T follicular helper cell (primary cell): ENCODE measurements around the gene APPL2.
A peak's percentile ranks its signal among the peaks of the same experiment; 100 is the strongest.

Experiments
- DNase-seq: peaks from one replicate; pipeline ENCODE4 v3.0.0-alpha.2; 2020; ENCODE audit warnings: low read depth
- total RNA-seq, 2 experiments: gene quantifications; one replicate each; lab custom pipeline; 2026; lab: John Stamatoyannopoulos, UW

Gene APPL2, protein sequence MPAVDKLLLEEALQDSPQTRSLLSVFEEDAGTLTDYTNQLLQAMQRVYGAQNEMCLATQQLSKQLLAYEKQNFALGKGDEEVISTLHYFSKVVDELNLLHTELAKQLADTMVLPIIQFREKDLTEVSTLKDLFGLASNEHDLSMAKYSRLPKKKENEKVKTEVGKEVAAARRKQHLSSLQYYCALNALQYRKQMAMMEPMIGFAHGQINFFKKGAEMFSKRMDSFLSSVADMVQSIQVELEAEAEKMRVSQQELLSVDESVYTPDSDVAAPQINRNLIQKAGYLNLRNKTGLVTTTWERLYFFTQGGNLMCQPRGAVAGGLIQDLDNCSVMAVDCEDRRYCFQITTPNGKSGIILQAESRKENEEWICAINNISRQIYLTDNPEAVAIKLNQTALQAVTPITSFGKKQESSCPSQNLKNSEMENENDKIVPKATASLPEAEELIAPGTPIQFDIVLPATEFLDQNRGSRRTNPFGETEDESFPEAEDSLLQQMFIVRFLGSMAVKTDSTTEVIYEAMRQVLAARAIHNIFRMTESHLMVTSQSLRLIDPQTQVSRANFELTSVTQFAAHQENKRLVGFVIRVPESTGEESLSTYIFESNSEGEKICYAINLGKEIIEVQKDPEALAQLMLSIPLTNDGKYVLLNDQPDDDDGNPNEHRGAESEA
- 21.4 to 76.6 reads per million in 2 experiments for total RNA-seq

DNA sequence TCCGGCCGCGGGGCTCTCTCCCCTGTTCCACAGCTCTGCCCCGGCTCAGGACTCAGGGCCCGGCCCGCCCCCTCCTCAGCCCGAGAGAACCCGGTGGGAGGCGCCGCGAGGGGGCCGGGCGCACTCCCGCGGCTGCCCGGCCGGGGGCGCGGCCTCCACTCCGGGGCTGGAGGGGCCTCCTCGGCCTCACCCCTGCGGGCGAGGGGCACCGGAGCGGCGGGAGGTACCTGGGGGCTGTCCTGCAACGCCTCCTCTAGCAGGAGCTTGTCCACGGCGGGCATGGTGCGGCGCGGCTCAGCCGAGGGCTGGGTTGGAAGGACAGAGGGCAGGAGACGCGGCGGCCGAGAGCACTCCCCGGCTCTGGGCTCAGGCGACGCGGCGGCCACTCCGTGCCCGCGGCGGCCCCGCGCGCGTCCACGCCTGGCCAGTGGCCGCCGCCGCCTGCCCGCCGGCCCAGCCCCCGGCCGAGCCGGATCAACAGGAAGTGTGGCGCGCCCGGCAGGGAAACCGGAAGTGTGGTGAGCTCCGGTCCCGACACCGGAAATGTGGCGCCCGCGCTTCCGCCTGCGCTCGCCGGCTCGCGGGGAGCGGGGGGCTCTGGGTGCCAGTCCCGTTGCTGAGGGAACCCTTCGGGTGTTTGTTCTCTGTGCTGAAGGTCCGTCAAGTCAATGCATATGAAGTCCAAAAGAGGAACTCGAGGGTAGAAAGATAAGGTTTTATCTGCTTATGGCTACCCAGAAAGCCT, at the start of gene APPL2:
Gene APPL2 (minus strand): TSS at position 443 of the 745 bp plus-strand sequence. CDS start 162 bp downstream, at position 281.
- peak; percentile 60 for DNase-seq

DNA sequence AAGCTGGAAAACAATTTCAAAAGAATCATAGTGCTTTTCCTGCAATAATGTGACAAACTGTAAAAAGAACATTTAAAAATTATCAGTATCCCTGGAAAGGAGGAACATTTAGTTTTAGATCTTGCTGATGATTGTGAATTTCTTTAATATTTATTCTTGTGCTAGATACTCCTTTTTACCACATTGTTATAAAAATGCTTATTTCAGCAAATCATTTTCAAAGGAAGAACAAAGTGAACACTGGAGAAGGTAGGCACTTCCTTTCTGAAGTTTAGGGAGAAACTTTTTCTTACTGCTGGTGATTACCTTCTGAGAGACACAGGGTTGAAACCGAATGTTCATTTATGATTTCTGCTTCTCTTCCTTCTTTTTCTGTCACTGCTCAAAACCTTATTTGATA, 49.4 kb upstream of the APPL2 start:
- DNase-seq, result no peak

DNA sequence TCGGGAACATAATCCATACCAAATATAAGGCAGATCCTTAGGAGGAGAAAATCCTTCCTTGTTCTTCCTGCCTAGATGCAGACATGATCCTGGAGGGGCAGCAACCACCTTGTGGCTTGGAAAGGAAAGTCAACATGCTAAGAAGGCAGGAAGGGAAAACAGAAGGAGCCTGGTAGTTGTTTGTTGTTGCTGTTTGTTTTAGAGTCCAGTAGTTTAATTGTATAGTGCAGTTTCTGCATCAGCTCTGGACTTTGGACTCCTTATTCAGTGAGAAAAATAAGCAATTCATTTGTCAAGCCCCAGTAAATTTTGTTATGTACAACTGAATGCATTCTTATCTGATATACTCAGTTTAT, 45.7 kb upstream of the APPL2 start:
- no peak for DNase-seq

DNA sequence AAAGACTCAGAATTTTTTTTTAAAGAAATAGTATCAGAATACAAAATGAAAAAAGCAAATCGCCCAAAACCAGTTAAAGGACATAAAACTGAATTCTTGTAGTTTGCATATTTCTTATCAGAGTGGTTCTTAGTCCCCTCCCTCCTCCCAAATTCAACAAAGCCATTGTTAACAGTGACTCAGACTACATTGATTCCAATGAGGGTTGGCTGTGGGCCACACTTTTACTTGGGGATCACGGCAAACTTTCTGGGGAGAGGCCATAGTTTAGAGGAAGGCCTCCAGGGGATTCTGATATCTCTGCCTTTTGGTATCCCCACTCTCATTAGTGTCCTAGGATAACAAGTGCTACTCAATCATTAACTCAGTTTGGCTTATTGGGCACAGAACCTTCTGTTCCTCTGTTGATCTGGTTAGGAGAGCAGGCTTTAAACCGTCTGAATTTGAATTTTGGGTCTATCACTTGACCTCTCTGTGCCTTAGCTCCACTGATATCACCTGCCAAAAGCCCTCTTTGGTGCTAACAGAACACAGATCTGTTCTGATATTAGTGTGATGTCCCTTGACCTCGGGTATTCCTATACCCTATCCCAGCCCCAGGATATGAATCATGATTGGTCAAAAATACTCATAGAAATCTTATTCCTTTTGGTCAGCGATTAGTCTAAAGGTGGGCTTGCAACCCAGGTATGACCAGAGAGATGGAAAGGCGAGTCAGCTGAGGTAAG, 45.2 kb upstream of the APPL2 start:
- DNase-seq, result no peak

DNA sequence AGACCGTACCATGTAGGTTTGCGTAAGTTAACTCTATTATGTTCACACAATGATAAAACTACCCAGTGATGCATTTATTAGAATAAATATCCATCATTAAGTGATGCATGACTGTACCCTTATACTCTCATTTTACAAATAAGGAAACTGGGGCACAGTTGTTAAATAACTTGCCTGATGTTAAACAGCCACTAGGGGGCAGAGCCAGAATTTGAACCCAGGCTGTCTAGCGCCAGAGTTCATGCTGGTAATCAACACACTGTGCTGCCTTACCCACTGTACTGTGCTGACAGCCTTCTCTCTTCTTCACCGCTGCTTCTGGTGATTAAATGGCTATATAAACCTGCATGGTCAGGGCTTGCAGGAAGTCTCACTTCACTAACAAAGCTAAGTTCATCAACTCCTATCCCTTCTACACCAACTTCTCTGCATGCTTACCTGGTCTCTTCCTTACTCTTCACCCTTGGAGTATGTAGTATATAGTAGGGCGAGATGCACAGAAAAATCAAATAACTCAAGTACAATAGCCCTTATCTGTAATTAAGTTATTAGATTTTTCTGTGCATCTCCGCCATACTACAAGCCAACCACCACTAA, 43.6 kb upstream of the APPL2 start:
- DNase-seq, result no peak

DNA sequence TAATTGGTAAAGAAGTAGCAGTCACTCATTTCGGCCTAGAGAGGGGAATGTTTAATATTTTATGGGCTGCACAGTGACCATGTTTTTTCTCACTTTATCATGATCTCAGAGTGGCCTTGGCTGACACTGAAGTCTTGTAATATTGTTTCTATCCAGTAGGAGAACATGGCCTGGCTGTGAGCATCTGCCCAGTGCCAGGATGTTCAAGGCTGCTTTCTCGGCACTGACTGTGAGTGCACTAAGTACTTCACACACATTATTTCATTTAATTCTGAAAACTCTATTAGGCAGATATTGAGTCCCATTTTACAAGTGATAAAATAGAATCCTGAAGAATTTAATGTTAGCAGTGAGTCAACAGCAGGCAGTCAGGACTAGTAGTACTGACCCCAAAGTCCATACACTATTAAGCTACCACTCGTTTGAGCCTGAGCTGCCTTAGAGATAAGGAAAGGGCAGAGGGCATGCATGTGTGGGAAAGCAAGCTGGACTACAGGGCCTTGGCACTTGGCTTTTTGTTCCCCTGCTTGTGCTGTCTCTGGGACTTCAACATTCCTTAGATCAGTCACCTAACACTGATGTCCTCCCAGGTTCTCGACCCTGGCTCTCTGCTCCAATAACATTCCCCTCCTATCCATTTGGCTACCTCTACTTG, 42.2 kb upstream of the APPL2 start:
- no peak for DNase-seq

DNA sequence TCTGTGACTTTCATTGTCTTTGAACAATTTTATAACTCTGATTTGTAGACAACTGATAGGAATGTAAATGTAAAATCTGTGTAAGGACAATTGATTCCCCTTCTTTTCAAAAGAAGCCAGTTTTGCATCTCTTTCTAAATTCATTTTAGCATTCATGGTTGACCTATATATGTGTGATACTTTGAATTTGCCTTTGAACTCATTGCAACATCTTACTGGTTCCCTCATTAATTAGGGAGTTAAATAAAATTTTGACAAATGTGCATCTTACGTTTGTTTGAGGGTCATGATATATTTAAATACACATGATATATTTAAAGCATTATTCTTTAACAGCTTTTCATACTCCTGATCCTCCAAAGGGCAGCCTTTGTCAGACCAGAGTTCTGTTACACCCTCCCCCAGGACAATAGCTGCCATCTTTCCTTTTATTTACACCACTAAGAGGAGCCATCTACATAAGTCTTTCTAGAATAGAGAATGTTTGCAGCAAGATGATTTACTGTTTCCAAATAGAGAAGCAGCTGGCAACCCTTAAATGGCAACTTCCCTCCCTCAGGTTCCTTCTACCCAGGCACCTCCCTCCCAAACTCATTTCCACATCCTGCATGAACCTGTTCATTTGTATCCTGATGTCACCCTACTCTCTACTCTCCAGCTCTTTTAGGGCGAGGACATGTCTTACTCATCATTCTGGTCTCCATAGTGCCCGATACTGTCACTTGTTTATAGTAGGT, 40.2 kb upstream of the APPL2 start:
- DNase-seq, result no peak

DNA sequence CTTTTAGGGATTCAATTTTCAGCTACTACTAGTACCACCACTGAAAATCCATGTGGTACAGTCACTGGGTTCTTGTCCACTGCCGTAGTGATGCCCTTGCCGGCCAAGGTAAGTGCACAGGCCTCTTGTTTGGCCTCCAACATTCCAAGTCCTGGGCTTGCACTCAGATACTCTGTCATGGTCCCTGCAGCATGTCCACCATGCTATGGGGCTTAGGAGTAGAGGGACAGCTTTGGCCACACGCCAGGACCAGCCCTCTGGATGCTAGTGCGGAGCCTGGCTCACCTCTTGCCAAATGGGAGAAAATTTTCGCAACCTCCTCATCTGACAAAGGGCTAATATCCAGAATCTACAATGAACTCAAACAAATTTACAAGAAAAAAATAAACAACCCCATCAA, 38.6 kb upstream of the APPL2 start:
- no peak for DNase-seq

DNA sequence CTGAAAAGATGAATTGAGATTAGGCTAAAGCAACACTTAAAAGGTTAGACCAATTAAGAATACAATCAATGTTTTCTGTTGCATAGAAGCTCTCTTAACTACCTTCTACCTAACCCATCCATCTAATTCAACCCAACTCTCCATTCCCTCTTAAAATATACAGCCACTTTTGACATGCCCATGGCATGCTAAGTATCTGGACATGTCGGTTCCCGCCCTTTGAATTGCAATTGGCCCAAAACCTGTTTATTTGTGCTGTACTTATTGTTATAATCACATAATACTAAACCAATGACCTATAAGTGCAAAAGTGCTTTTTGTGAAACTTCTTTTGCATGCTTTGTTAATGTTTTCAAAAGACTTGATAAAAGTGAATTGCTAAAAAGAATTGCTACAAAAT, 37.6 kb upstream of the APPL2 start:
- no peak for DNase-seq

DNA sequence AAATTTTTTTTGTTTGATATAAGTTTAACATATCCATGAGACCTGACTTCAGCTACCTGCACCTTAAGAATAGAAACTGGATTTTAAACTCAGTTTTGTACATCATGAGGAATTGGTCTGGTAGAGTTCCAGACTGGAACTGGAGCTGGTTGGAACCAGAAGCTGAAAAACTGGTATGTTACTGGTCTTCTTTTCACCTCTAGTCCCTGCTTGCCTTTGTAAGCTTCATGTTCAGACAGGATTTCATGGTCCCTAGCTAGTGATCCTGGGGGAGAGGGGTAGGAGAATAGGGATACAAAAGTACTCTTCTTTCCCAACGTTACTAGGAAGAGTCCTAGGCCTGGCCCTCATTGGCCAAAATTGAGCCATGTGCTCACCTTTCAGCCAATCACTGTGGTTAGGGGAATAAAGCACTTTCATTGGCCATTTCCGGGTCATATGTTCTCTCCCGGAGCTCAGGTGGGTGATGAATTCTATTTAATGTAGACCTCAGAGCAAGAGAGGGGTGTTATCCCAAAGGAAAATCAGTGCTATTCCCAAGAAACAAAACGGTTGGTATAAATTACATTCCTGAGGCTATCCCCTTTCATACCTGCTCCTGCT, 36.9 kb upstream of the APPL2 start:
- DNase-seq, result no peak

DNA sequence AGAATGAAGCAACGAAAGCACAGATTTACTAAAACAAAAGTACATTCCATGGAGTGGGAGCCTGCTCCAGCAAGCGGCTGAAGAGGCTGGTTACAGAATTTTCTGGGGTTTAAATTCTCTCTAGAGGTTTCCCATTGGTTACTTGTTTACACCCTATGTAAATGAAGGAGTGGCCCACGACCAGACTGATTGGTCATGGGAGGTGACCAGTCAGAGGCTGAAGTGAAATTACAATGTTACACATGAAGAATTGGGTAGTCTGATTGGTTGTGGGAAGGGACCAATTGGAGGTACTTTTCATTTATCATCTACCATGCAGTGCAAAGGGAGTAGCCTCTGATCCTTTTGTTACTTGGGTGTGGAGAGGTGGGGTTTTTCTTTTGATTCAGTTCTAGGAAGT, 36.2 kb upstream of the APPL2 start:
- DNase-seq, result no peak

DNA sequence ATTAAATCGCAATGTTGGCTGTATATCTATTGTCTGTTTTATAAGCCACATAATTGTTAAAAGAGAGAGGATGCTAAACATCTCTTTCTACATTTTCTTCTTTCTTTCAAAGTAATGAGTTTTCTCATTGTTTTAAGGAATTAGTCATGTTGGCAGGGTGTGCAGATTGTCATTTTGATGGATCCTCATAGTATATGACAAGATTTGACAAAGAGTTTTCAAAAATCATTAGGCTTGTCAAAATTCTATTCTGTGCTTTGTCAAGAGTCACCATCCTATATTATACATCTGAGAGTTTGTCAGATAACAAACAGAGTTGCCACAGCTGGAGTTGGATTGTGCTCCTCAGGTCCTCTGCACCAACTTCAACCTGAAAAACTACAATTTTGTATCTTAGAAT, 35.4 kb upstream of the APPL2 start:
- no peak for DNase-seq

DNA sequence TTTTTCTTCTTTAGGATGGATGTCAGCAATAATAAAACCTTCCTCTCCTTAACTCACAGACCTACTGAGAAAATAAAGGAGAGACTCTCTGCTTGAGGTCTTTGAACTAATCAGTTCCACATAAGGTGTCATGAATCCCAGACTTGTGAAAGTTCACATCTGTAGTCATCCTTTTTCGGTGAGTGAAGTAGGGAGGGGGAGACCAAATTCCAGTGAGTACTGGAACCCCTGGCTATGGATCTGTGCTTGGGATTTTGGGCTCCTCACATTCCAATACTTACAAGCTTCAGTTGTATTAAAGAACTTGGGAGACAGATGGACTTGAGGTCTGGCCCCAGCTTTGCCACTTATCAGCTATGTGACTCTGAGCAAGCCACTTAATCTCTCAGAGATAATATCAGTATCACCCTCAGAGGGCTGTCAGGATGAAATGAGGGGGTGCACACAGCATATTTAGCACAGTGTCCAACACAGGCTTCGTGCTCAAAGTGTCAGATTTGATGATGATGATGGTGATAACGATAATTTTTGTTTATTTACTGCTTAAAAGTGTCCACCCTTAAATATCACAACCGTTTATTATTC, 34.8 kb upstream of the APPL2 start:
- no peak for DNase-seq

DNA sequence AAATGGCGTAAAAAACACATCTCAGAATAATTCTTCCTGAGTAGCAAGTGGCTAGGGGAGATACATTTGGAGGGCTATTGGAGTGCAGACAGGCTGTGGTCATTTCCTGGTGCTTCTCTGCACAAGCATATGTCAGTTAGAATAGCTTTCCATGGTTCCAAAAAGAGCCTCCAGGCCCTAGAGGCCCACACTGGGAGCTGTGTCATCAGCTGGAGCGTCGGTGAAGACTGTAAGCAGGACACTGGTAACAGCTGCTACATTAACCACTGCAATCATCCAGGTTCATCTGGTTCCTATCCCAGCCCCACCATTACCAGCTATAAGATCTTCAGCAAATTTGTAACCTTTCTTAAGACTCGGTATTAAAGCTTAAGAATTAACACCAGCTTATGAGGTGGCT, 31.7 kb upstream of the APPL2 start:
- DNase-seq, result no peak

DNA sequence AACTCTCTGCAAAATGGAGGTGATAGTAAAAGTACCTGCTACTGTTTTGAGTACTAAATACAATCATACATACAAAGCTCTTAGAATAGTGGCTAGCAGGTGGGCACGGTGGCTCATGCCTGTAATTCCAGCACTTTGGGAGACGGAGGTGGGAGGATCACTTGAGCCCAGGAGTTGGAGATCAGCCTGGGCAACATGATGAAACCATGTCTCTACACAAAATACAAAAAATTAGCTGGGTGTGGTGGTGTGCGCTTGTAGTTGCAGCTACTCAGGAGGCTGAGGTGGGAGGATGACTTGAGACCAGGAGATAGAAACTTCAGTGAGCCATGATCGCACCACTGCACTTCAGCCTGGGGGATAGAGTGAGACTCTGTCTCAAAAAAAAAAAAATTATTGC, 28.8 kb upstream of the APPL2 start:
- no peak for DNase-seq

DNA sequence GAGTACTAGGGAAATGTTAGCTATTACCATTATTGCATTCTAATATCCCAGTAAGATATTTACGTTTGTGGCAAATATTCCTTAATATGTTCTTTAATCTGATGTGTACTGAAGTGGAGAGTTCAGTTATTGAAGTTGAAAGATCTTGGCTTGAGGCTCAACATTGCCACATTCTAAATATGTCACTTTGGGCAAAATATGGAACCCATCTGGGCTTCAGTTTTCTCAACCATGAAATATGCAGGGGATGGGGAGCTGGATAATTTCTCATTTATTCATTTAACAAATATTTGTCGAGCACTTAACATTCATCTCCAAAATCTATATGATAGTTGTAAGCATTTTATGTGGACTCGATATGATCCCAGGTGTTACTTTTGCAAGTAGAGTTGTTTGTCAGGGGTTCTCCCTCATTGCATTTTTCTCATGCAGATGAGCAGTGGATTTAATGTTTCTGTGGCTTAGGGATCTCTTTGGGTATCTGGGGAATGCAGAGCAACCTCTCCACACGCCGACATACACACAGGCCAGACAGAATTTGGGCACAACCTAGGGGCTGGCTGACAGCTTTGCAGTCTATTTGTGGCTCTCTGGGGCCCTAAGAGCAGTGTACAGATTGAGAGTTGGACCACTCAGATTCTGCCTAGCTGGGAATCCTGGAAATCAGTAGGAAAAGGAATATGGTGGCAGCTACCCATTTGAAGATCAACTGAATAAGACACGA, 26.6 kb upstream of the APPL2 start:
- DNase-seq, result no peak

DNA sequence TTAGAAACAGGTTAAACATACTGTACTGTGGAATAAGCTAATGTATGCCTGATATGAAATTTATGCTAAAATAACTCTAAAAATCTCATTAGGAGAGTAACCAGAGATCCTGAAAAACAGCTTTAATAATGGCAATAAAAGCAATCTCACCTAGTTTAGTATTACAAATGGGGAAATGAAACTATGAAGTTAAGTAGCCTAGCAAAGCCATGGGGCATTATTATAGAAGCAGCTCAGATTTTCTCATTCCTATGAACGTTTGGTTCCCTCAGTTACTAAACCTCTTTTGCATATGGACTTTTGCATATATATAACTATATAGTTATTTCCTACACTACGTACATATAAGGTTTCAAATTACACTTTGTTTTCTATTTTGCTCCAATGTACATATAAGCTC, 25.0 kb upstream of the APPL2 start:
- no peak for DNase-seq

DNA sequence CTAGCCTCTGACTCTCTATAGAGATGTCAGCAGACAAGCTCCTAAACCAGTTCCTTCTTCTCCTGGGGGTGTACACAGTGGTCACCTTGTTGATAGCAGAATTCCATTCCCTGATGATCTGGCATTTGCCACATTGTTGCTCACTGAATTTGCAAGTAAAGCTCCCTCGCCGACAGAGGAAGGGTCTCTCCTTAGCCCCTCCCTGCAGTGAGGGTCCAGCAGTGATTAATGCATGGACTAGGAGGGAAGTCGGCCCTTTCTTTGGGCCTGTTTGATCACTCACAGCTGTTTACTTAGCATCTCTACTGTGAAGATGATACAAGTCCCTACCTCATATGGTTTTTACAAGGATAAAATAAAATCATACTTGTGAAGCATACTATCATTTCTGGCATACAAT, 23.3 kb upstream of the APPL2 start:
- DNase-seq, result no peak

DNA sequence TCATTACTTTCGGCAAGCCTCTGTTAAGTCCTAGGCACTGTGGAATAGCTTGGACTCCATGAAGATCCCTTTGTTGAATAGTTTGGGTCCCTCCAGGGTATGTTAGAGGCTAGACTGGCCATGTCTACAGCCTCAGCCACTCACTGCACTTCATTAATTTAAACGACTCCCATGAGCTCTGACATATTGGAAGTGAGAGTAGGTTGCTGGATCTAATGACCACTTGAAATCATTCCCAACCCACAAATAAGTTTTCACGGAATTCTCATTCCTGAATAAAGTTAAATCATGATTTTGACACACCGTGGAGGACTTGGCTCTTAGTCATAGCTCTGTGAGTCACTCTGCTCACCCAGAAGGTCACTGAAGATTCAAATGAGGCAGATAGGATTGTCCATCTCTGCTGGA, 21.4 kb upstream of the APPL2 start:
- no peak for DNase-seq
